NCI-H226 (cell line): Measurements from ENCODE around the gene CPTP.
A peak's percentile ranks its signal among the peaks of the same experiment; 100 is the strongest.
"Not testable (repeated sequence)": the region's sequence is repeated elsewhere in the genome, so short reads cannot be mapped to it uniquely, and the experiment has no call there.

Source experiments
- DNase-seq: peaks from one replicate; pipeline ENCODE4 v3.0.0-alpha.2; 2015

Gene CPTP

DNA sequence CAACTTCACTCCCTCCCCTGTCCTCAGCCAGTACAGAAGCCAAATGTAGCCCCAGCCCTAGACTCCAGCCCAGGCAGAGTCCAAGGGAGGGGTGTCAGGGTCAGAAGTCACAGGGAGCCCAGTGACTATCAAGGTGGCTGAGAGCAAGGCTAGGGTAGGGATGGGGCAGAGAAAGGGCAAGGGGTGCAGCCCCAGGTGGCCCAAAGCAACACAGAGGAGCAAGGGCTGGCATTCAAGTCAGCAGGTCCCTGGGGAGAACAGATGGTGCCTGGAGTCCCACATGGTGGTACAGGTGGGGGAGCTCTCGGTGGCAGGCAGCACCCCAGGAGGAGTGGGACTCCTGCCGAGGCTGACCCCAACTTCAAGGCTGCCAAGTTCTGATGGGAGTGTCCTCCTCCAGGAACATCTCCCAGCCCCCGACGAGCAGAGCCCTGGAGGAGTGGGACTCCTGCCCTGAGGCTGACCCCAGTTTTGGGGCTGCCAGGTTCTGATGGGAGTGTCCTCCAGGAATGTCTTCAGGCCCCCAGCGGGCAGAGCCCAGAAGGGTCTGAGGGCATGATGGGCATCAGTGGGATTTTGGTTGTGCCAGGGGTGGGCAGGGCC lies 28.3 kb downstream of the CPTP start:
- DNase-seq, result no peak

DNA sequence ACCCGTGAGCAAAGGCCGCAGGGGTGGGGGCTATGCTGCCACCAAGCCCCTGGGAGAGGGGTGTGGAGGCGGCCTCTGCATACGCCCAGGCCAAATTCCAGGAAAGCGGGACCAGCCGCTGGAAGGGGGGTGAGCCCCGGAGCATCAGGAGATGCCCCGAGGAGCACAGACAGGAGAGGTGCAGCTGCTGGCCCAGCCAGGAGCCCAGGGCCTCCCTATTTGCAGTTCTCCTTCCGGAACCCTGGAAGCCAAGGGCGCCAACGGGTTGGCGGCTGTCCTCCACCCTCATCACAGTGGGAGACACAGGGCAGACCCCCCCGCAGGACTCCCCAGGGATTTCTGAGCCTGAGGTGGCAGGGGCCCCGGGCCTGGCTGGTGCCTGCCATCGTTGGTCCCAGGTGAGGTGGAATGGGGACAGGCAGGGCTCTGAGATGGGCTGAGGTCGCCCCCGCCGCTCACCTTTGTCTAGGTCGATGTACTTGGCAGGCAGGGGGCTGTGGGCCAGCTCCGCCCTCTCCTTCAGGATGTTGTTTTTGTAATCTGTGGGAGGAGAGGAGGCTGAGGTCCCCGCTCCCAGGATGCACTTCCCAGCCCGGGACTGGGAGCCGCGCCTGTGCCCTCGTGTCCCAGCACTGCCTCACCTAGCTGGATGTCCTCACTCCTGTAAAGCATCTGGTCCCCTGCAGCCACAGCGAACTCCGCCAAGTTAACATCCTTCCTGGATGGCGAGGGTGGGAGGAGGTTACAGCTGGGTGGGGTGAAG lies 29.0 kb downstream of the CPTP start:
- no peak for DNase-seq

DNA sequence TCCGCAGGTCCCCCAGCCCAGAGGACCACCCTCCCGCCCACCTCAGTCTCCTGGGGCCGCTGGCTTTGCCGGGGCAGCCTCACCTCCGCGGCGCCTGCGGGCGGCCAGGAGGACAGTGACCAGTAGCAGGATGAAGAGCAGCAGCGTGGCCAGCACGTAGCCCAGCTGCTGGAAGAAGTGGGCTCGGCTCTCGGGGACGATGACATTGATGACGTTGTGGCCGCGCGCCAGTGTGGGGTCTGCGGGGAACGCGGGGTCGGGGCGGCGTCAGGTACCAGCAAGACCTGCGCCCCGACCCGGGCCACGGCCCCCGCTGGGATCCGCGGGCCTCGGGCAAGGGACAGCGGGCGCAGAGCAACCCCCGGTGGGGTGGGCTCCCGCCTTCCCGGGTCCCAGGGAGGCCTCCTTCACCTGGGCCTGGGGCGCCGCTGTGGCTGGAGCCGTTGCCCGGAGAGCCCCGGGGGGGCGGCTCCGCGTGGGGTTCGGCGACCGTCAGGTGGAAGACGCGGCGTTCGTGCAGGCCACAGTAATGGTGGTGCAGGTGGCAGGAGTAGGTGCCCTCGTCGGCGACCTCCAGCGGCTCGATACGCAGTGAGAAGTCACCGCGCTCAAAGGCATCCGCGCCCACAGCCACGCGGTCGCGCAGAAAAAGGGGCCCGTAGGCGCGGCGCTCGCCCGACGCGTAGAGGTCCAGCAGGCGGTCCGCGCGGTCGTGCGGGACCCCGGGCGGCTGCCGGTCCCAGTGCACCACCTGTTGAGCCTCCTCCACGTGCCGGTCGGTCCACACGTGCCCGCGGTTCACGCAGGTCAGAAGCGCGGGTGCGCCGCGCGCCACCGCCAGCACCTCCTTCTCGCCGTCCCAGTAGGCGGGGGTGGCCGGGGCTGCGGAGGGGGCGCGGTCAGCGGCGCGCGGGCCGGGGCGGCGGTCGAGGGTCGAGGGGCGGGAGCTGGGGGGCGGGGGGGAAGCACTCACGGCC lies 30.0 kb downstream of the CPTP start:
- no peak for DNase-seq

DNA sequence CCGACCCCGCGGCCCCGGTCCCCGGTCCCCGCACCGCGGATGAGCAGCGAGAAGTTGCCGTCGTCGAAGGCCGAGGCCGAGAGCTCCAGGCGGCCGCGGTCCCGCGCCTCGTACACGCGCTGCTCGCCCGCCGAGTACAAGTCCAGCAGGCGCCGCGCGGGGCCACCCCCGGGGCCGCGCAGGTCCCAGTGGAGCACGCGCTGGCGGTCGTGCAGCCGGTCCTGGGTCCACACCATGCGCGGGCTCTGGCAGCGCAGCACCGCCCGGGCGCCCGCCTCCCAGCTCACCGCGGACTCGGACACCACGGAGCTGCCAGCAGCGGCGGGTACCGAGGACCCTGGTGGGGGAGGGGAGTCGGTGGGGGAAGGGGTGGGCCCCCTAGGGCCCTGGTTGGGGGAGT lies 30.8 kb downstream of the CPTP start:
- DNase-seq, result no peak

DNA sequence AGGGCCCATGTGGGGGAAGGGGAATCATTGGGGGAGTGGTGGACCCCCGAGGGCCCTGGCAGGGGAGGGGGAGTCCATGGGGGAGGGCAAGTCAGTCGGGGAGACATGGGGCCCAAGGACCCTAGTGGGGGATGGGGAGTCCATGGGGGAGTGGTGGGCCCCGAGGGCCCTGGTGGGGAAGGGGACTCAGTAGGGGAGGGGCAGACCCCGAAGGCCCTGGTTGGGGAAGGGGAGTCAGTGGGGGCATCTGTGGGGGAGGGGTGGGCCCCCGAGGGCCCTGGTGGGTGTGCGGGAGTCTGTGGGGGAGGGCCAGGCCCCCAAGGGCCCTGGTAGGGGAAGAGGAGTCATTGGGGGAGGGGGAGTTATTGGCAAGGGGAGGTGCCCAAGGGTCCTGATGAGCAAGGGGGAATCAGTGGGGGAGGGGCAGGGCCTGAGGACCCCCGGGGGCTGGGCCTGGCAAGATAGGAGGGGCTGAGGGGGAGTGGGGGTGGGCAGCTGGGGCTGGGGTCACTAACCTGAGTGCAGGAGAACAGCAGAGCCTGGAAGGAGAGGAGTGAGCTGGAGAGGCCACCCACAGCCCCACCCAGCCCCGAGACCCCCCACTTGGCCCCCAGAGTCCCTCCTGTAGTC lies 31.7 kb downstream of the CPTP start:
- DNase-seq, result no peak

DNA sequence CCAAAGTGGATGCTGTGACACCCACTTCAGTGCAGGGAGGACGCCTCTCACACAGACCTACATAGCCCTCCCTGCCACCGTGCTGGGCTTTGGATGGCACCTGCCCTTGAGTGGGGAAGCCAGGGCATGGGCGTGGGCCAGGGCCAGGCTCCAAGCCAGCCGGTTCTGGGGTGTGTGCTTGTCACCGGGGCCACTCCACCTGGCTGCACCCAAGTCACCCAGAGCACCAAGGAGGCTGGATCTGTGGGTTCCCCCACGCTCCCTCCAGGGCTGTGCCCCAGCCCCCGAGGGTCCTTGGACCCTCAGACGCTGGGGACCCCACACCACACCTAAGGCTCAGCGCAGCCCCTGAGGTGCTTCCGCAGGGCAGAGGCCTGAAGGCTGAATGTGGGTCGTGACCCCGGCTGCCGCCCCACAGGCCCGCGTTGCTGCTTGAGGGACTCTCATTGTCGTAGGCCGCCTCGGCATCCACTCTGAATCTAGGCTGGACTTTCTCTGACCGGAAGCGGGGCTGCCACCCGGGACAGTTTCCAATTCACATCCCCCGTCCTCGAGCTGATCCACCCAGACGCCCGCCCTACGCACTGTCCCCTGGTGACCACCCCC lies 32.3 kb downstream of the CPTP start:
- DNase-seq, result no peak

DNA sequence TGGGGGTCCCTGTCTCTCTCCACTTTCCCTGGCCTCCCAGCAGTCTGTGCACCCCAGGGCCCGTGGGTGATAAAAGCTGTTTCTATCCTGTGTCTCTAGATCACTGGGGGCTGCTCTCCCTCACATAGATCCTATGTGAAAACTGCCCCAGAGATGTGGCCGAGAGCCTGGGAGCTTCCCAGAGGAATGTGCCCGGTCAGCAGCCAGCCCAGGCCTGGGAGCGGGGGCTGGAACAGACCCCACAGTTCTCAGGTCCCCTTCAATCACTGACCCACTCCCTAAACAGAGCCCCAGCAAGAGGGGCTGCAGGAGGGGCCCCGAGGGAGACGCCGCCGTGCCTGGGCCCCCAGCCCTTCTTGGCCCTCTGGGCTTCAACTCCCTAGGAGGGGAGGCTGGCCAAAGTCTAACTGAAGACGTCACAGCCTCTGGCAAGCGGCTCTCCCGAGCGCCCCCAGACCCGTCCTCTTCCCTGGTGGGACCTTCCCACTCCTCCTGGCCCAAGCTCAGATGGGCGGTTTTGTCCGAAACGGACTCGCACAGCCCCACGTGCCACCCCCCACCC lies 33.4 kb downstream of the CPTP start:
- no peak for DNase-seq

DNA sequence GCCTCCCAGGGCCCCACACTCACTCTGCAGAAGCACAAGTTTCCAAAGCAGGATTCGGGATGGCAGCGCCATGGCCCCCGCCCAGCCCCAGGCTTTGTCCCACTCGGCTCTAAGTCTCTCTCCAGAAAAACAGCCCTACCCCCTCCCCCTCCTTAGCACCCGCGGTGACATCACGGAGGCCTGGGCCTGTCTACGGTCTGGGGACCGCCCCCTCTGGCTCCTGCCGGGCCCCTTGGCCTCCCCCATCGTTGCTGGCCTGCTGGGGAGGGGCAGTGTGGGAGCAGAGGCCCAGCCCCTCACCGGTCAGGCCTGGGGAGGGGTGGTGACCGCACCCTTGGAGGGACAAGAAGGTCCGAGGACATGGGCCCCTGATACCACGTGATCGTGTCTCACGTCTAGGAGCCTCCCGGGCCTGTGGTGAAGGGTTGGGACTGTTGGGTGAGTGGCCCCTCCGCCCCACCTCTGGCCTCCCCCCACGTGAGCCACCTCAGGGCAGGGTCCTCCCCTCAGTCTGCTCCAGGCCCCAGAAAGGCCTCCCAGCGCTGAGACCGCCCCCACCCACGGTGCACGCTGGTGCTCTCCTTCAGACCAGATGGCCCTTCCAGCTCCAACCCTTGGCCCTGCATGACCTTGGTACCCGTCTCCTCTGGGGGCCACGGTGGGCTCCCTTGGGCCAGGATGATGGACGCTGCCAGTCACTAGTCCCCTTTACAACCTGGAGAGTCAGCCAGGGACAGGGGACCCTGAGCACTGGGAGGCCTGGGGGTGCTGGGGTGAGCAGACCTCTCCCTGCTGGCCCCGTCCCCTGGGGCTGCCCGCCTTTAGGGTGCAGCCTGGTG lies 34.0 kb downstream of the CPTP start, which contains the start of gene MXRA8:
Gene MXRA8 (minus strand): TSS at position 123 of the 839 bp plus-strand sequence. CDS start 51 bp downstream, at position 72.
- DNase-seq, result no peak

DNA sequence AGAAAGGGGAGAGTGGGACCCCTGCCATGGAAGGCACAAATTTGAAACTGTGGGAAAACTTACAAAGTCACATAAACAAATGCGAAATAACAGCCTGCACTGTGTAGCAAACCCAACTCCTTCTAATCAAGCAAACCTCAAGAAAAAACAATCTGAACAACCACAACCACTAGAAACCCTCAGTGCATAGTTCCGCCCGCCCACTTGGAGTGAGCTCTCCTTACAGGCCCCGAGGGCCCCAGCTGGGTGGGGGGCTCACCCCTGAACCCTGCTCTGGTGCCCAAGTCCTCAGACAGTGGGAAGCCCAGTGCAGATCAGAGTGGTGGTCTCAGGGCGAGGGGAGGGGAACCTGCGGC lies 34.7 kb downstream of the CPTP start:
- no peak for DNase-seq

DNA sequence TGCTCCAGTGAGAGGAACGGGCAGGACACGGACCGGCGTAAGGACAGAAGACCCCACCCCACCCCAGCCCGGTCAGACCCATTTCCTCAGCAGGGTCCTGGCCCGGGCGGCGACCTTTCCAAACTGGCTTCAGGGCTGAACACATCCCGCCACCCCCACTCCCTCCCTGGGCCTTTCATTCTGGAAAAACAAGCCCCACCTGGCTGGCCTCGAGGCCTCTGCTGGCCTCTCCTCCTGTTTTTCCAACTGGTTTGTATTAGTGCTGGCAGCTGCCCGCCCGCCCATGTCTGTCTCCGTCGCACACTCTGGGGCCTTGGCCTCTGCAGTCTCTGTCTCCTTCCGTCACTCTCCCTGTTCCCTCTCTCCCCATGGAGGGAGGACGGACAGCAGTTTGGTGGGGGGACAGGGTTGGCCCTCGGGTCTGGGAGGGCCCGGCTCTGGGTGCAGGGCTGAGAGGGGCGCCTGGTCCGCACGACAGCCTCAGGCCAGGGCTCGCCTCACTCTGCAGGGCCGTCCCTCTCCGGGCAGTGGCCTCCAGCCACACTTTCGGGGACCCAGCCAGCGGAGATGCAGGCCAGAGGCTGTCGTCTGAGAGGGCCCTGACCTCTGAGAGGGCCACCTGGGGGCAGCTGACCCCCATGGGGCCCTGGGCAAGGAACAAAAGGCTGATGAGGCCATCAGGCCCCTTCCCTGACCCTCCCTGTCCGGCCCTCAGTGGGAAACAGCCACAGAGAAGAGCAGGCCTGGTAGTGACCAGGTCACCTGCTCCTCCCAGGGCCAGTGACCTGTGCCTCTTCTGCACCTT lies 35.3 kb downstream of the CPTP start:
- no peak for DNase-seq

DNA sequence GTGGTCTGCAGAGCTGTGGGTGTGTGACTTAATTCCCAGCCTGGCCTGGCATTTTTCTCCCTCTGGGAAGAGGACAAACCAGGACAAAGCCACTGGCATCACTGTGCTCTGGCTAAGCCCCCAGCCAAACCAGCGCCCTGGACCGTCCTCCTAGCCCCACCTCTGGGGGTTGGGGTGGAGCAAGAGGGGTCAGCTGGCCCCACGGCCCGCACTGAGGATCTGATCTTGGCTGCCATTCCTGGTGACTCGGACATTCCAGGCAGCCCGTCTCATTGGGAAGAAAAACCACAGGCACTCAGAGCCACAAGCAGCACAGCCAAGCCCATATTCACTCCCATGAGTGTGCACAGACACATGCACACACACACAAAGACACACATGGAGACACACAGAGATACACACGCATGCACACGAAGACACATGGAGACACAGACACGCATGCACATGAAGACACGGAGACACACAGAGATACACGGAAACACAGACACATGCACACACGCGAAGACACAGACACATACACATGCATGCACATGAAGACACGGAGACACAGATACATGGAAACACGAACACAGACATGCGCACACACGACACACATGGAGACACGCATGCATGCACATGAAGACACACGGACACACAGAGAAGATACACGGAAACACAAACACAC lies 36.0 kb downstream of the CPTP start:
- DNase-seq, result peak; percentile 88

DNA sequence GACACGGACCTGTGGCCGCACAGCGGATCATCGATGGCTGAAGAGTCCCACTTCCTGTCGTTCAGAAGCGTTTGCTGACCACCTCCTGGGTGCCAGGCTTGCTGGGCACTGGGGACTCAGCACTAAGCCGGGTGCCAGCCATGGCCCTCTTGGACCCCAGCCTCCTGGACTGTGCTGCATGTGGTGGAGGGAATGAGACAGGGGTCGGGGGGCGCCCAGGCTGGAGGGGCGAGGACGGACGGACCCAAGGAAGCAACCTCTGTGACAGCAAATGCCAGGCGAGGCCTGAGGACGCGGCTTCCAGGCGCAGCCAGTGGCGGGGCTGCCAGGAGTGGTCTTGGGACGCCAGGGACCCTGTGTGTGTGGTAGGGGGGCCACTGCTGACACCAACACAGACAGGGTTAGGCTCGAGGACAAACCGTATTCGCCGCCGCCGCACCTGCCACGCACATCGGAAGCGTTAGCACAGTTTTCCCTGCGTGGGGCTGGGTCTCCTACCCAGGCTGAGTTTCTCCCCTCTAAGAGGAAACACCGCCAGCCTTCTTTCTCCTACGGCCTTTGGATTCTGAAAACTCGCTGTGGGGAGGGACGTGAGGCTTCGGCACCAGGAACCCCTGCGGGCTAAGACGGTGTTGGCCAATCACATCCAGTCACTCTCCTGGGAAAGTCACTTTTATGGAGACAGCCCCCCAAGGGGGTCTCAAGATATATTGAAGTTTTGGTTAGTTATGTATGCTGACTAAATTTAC lies 36.8 kb downstream of the CPTP start:
- no peak for DNase-seq

DNA sequence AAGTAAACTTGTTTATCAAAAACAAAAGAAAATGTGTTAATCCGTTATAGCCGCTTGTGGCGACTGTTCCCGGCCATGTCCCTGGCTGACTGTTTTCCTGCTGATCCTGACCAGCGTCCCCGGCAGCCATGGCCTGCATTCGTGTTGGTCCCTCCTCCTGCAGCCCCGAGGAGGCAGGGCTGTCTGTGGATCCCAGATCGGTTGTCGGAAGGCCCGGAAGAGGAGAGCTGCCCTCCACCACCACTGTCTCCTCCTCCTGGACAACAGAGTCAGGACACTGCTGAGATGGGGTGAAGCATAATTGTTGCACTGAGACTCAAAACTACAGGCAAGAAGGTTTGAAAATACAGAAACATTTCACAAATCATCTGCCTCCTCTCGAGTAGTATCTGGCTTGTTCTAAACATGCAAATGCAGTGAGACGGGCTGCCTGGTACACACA lies 37.4 kb downstream of the CPTP start:
- no peak for DNase-seq

DNA sequence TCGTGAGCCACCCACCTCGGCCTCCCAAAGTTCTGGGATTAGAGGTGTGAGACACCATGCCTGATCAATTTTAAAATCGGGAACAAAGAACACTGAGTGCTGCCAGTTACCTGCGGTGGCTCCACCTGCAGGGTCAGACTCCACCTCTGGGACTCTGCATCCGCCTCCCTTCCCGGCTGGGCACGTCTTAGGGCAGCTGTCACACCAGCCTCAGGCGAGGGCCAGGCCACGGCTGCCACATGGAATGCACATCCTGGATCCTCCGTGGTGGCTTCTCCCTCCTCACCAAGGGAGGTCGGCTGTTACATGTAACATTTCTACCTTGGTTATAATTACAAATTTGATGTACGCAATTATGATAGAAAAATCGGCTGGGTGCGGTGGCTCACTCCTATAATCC lies 39.7 kb downstream of the CPTP start:
- DNase-seq, result no peak

DNA sequence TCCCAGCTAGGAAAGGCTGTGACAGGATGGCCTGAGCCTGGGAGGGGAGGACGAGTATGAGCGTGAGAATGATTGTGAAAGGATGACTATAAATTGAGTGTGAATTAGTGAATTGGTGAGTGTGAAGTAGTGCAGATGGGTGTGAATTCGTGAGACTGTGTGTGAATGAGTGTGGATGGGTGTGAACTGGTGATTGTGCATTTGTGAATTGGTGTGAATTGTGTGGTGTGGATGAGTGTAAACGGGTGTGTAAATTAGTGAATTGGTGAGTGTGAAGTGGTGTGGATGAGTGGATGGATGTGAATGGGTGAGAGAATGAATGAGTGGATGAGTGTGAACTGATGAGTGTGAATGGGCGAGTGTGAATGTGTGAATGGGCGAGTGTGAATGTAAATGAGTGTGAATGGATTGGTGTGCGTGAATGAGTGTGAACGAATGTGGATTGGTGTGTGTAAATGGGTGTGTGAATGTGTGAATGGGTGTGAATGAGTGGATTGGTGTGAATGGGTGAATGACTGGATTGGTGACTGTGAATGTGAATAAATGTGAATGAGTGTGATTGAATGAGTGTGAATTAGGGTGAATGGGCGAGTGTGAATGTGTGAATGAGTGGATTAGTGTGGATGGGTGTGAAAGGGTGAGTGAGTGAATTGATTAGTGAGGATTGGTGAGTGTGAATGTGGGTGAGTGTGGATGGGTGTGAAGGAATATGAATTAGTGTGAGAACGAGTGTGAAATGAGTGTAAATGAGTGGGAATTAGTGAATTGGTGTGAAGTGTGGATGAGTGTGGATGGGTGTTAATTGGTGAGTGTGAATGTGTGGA lies 41.5 kb downstream of the CPTP start:
- DNase-seq, result no peak

DNA sequence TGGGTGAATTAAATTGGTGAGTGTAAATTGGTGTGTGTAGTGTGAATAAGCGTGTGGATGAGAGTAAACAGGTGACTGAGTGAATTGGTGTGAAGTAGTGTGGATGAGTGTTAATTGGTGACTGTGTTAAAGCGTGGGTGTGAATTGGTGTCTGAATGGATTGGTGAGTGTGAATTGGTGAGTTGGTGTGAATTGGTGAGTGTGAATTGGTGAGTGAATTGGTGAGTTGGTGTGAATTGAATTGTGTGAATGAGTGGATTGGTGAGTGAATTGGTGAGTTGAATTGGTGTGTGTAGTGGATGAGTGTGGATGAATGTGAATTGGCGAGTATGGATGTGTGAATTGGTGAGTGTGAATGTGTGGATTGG lies 42.1 kb downstream of the CPTP start:
- no peak for DNase-seq

DNA sequence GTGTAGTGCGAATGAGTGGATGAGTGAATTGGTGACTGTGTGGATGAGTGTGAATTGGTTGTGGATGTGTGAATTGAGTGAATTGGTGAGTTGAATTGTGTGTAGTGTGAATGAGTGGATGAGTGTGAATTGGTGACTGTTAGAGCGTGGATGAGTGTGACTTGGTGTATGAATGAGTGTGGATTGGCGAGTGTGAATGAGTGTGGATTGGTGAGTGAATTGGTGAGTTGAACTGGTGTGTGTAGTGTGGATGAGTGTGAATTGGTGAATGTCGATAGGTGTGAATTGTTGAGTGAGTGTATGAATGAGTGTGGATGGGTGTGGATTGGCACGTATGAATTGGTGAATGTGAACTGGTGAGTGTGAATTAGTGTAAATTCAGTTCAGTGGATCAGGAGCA lies 42.7 kb downstream of the CPTP start:
- DNase-seq, result no peak

DNA sequence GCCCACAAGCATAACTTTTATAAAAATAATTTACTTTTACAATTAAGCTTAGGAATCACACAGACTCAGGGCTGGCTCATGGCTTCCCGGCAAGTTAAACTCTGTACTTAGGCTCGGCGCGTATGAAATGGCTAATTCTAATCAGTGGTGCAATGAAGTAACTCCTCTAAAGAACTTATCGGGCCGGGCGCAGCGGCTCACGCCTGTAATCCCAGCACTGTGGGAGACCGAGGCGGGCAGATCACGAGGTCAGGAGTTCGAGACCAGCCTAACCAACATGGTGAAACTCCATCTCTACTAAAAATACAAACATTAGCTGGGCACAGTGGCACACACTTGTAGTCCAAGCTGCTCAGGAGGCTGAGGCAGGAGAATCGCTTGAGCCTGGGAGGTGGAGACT lies 45.5 kb downstream of the CPTP start:
- DNase-seq, result not testable (repeated sequence)
